HG03196 (cell line): ENCODE measurements around the gene CHRM5.
A peak's percentile ranks its signal among the peaks of the same experiment; 100 is the strongest.
"Not testable (repeated sequence)": the region's sequence is repeated elsewhere in the genome, so short reads cannot be mapped to it uniquely, and the experiment has no call there.

ENCODE experiments used
- ATAC-seq: cut with Tn5 transposase; IDR thresholded peaks from one replicate; pipeline ENCODE4 v1.9.1; 2021; ENCODE audit not compliant: unreplicated experiment

CHRM5 gene

DNA sequence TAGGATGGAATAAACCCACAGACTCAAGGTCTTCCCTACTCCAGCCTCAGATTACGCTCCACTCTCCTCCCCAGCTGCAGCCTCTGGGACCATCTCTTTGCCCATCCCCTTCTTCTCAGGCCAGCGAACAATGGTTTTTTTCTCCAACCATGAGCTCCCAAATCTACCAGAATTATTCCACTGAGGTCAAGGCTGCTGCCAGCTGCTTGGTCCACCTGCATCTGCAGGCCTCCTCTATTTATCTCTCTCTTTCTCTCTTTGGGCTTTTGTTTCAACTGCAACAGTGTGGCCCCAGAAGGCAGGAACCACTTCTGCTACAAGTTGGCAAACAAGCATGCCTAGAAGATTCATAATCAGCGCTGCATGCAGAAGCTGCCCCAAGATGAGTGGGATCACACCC lies 19.1 kb downstream of the CHRM5 start:
- ATAC-seq = no peak

DNA sequence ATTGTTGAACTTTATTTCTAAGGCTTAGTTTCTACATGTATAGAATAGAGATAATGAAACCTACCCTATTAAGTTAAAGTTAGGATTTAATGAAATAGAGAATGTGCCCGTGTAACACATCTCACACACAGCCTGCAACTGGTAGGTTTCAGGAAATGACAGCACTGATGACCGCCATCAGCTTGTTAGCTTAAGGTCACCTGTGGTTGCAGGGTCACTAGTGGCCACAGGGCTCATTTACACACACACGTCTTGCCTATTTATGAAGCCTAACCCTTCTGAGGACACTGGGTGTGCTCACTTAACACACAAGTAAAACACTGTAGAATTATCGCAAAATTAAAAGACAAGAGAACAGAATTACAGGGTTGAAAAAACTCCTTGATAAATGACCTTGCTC lies 20.1 kb downstream of the CHRM5 start:
- ATAC-seq = no peak

DNA sequence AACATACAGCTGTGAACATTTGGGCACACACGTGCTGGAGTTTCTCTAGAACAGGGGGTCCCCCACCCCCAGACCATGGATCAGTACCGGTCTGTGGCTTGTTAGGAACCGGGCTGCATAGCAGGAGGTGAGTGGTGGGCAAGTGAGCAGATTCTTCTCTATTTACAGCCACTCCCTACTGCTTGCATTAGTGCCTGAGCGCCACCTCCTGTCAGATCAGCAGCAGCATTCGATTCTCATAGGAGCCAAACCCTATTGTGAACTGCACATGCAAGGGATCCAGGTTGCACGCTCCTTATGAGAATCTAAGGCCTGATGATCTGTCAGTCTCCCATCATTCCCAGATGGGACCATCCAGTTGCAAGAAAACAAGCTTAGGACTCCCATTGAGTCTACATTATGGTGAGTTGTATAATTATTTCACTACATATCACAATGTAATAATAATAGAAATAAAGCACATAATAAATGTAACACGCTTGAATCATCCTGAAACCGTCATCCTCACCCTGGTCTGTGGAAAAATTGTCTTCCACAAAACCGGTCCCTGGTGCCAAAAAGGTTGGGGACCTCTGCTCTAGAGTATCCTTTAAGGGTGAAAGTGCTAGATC lies 25.8 kb downstream of the CHRM5 start:
- ATAC-seq = no peak

DNA sequence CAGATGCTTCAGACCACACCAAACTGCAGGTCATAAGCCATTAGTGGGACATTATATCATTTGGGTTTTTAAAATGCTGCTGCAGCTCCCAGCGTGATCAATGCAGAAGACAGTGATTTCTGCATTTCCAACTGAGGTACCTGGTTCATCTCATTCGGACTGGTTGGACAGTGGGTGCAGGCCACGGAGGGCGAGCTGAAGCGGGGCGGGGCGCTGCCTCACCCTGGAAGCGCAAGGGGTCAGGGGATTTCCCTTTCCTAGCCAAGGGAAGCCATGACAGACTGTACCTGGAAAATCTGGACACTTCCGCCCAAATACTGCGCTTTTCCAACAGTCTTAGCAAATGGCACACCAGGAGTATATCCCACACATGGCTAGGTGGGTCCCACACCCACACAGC lies 27.4 kb downstream of the CHRM5 start:
- not testable (repeated sequence) for ATAC-seq

DNA sequence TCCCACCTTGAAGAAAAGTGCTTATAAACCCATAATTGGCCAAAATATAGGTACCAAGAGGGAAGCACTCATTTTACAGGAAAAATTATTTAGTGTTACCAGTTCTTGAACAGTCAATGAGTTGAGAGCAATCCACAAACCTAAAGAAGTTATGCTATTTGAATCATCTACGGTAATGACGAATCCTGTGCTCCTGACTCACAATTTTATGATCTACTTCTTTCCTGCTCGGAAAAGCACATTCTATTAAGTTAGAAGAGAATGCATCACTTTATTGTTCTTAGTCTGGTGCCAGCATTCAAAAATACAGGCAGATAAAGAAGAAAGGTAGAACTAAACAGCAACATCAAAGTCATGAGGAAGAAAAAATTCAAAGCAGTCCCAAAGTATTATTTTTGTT lies 33.2 kb downstream of the CHRM5 start:
- no peak for ATAC-seq

DNA sequence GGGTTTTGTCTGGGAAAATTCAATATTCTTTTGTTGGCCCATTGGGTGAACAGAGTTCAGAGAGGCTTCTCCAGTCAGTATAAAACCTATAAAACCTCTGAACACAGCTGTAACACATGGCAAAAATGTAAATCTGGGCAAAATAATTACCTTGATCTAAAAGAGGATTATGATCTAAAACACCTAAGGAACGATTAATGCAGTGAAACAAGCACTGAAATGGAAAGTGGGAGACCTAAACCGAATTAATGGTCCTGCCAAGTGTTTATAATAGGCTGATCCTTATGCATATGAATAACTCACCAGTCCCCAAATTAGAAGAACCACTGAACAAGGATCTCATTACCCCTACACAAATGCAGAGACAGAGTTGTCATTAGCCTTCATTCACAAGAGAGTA lies 38.1 kb downstream of the CHRM5 start:
- no peak for ATAC-seq

DNA sequence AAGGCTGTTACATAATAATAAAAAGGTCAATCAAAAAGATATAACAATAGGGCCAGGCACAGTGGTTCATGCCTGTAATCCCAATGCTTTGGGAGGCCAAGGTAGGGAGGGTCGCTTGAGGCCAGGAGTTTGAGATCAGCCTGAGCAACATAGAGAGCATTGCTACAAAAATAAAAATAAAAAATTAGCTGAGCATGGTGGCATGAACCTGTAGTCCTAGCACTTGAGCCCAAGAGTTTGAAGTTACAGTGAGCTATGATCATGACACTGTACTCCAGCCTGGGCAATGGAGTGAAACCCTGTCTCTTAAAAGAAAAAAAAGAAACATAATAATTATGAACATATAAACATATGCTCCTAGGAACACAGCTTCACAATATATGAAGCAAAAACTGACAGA lies 41.4 kb downstream of the CHRM5 start:
- ATAC-seq = no peak

DNA sequence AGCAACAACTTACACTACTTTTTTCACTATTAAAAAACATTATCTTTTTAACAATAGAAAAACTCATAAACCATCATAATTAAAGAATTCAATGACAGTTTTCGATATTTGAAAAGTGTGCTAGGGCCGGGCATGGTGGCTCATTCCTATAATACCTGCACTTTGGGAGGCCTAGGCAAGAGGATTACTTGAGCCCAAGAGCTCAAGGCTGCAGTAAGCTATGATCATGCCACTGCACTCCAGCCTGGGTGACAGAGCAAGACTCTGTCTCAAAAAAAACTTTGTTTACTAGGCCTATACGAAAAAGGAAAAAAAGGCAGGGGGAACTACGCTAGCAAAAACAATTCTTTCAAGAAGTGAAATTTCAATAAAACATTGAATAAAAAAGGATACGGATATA lies 42.6 kb downstream of the CHRM5 start:
- no peak for ATAC-seq

DNA sequence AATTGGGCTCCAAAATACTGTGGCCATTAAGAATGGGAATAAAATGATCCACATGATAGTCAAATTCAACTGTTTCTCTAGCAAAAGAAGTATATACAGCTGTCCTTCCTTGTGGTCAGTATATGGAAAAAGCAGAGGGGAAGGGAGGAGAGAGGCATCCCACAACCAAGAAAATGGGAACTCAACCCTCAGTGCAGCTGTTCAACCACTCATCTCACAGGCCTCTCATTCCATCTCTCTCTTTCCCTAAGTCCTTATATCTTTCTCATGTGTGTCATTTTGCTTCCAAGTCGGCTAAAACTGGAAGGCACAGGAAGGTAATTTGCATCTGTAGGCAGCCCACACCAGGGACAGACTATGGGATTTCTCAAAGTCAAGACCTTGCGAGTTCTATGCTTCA lies 43.2 kb downstream of the CHRM5 start:
- no peak for ATAC-seq

DNA sequence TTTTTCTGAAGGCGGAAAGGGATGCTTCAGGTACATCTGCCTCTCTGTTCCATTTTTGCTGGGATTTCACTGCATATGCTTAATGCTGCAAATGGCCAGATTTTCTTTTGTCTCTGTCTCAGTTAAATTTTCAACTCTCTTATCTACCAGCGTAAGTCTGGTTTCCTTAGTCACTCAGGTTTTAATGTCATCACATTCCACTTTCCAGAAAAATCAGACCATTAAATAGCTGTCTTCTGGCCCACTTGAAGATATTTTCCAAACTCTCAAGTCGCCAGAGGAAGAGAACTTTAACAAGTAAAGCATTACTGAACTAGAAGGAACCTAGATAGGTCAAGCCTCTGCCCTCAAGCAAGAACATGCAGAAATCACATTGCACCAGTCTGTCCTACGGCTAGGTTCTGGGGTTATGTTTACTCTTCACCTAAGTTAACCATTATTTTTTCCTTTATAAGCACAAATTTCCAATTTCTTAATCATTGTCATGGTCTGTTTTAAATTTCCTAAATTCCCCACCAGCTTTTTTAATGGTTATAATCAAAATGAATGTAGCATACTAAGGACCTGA lies 44.2 kb downstream of the CHRM5 start:
- ATAC-seq = no peak

DNA sequence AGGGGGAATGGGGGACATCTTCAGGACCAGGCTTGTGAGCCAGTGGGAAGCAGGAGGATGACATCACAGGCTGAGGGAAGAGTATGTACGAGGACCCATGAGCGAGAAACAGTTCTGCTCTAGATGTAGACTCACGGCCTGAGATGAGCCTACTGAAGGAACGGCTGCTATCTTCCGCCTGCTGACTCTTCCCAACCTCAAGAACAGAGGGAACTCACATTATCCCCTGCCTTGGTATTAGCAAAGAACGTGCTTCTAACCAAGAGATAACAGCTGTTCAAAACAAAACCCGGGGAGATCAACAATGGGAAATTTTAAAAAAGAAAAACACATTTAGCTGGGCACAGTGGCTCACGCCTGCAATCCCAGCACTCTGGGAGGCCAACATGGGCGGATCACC lies 45.4 kb downstream of the CHRM5 start:
- no peak for ATAC-seq

DNA sequence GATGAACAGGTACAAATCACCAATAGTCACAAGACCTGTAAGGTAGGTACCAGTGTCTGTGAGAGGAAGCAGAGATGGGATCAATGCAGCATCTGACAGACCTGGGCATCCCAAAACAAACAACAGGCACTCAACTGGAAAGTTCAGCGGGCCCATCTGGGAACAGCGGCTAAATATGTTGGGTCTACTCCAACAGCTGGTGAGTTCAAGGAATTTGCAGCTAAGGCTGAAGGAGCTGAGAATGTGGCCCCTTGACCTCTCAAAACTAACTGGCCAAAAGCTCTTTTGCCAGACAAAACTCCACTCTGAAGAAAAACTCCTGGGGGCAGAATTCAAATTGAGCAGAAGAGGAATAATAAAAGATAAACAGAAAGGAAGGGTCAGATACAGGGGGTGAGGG lies 46.3 kb downstream of the CHRM5 start:
- ATAC-seq = no peak

DNA sequence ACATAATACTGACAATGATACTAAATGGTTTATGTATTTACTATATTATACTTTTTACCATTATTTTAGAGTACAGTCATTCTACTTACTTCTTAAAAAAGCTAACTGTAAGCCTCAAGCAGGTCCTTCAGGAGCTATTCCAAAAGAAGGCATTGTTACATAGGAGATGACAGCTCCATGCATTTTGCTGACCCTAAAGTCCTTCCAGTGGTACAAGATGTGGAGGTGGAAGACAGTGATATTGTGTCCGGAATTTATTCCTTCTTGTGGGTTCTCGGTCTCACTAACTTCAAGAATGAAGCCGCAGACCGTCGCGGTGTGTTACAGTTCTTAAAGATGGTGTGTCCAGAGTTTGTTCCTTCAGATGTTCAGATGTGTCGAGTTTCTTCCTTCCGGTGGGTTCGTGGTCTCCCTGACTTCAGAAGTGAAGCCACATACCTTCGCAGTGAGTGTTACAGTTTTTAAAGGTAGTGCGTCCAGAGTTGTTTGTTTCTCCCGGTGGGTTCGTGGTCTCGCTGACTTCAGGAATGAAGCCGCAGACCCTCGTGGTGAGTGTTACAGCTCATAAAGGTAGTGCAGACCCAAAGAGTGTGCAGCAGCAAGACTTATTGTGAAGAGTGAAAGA lies 49.8 kb downstream of the CHRM5 start:
- ATAC-seq = no peak

DNA sequence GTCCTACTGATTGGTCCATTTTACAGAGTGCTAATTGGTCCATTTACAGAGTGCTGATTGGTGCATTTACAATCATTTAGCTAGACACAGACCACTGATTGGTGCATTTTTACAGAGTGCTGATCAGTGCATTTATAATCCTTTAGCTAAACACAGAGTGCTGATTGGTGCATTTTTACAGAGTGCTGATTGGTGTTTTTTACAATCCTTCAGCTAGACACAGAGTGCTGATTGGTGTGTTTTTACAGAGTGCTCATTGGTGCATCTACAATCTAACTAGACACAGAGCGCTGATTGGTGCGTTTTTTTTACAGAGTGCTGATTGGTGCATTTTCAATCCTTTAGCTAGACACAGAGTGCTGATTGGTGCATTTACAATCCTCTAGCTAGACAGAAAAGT lies 50.4 kb downstream of the CHRM5 start:
- ATAC-seq = not testable (repeated sequence)

DNA sequence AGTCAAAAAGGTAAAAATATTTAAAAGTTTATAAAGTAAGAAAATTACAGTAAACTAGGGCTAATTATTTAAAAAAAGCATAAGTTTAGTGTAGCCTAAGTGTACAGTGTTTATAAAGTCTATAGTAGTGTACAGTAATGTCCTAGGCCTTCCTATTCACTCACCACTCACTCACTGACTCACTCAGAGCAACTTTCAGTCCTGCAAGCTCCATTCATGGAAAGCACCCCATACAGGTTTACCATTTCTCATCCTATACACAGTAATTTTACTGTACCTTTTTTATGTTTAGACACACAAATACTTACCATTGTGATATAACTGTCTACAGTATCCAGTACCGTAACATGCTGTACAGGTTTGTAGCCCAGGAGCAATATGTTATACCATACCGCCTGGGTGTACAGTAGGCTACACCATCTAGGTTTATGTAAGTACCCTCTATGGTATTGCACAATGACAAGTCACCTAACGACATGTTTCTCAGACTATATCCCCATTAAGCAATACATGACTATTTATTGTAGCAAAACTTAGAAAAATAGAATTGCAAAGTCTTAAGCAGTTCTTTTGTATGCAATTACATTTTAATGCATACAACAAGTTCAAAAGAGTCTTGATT lies 51.2 kb downstream of the CHRM5 start:
- no peak for ATAC-seq

DNA sequence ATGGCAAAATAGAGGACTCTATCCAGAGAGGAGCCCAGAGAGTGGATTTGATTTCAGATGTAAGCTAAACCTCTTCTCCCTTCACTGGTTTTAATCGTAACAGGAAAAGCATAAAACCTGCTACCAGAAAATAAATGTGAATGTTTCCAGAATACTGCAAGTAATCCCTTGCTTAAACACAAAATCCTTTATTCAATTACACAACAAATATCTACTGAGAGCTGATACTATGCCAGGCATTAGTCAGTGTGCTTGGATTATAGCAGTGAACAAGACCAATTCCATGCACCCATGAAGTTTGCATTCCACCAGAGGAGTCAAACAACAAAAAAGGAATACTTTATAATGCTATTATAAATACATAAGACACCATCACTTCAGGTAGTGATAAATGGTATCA lies 55.6 kb downstream of the CHRM5 start:
- ATAC-seq = no peak

DNA sequence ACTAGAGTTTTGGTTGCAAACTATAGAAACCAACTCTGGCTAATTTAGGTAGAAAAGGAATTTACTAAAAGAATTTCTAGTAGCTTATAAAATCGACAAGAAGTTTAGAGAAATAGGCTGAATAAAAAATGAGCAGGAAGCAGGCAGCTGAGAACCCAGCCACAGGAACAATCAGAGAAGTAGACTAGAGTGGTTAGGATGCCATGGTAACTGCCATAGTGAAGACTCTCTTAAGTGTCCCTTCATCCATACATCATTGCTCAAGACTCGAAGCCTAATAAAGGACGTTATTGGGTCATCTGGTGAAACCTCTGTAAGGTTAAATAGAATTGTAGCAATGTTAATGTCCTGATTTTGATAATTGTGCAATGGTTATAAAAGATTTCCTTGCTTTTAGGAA lies 57.0 kb downstream of the CHRM5 start:
- ATAC-seq = no peak

DNA sequence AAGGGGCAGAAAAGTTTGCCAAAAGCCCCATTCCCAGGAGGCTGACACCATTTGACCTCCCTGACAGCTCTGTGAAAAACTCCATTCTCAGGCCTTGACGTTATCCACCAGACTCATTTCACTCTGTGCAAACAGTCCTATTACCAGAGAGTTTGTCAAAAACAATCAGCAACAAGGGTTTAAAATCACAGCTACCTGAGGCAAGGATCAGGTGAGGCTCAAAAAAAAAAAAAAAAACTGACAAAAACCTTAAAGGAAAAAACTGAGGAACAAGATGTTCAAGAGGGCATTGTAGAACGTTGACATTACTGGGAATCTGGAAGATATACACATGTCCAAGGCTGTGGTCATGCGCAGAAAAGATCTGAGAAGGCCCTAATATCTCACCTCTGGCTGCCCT lies 59.3 kb downstream of the CHRM5 start:
- ATAC-seq = no peak

DNA sequence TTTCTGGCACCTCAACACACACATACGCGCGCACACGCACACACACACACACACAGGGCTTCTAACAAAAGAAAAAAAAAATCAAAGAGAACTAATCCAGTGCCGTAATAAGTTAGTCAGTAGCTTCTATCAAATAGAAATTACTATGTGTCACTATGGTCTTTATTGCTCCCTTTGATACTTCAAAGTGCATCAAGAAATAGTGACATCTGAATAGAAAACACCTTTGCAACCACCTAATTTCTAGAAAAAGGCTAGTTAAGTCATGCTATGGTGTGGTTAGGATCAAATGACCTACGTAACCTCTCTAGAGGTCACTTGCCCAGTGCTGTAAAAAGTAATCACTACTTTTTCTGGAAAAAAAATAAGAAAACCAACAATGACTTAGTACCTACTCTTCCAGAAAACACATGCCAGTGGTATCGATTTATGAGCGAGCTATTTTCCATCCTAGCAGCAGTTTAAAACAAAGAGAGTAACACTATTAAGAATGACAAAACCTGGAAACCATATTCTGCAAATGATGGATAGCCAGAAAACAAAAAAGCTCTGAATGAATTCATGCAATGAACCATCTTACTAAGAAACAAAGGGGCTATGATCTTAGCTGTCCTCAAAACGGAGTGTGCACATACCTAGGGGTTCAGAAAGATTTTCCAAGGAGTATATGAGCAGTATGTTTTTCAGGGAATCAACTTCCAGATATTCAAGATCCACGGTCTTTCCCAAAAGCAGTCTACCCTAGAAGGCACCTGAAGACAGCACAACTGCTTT lies 63.9 kb downstream of the CHRM5 start:
- no peak for ATAC-seq

DNA sequence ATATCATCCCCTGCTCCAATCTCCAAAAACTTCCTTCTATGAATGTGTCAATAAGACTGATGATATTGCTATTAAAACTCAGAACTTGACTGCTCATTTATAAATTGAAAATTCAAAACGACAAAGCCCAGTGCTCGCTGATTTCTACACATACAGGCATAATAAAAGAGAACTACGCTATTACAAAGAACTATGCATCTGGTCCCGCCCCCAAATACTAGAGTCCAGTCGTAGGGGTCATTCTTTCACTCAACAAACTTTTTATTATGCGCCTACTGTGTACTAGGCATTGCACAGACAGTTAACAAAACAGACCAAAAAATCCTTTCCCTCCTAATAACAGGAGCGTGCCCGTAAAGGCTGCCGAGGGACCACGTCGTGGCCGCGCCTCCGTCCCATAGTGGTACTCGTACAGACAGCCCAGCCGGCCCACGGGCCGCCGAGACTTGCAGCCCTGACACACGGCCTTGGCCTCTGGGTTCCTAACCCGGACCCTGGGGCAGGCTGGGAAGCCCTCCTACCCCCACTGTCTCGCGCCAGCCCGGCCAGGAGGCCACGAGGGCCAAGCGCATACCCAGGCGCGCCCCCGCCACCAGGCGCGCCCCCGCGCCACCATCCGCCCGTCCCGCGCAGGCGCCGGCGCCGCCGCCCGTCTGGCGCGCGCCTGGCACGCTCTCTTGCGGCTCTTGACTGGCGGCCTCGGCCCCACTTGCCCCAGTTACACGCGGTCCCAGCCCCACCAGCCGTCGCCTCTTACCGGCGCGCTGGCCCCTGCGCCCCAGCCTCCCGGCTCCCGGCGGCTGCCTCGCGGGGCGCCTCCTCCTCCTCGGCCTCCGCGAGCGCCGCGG lies 70.0 kb downstream of the CHRM5 start:
- peak; percentile 71 for ATAC-seq
